ENCODE measurements around the gene FOS.

The FOS gene

DNA sequence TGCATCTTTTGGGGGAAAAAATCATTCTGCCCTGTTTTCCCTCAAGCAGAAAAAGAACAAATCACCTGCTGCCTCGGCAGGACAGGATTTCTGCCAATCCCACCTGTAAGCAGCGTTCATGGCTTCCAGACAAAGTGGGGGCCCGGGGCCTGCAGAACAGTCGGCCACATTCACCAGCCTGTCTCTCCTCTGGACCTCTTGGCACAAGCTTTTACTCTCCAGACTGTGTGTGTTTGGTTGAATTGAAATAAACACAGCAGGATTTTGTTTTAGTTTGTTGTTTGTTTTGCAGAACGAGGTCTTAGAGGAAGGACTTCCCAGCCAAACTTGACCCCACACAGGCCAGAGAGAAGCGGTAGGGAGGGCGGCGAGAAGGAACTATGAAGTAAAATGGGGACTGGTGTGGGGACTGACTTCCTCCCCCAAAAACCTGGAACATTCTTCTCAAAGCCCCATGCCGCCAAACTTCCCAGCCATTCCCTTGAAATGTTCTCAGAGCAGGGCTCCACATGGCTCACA, 41.7 kb upstream of the FOS start:
- Histone ChIP-seq H3K27me3 (ENCODE audit: control insufficient read depth in 1 of 2, insufficient read depth in 2 of 2, low read length in 2 of 2) (no peaks in the 10 kb centered on the region), H3K9ac (ENCODE audit: low read depth in 1 of 2, low read length in 2 of 2) (no peak overlapping the region), H3K4me3 (ENCODE audit: low read depth in 1 of 2, low read length in 2 of 2) (no peak overlapping the region), H3K9me3 (ENCODE audit: control insufficient read depth in 1 of 2, low read length in 2 of 2) (no peaks in the 10 kb centered on the region), H3K27ac (ENCODE audit: low read depth, low read length) (peak overlapping the region; percentile 22), H3K4me1 (ENCODE audit: control insufficient read depth in 1 of 2, insufficient read depth in 2 of 2, low read length in 2 of 2) (peaks cover 24 to 52% of the 10 kb centered on the region in 2 donors), H3K36me3 (ENCODE audit: control insufficient read depth in 1 of 2, insufficient read depth in 2 of 2, low read length in 2 of 2) (no peaks in the 10 kb centered on the region)

GRCh38 chr14:75238756-75239455, 39.7 kb upstream of the FOS start:
- no peak overlapping the region for H3K27ac ChIP-seq (ENCODE audit: low read depth, low read length)

DNA sequence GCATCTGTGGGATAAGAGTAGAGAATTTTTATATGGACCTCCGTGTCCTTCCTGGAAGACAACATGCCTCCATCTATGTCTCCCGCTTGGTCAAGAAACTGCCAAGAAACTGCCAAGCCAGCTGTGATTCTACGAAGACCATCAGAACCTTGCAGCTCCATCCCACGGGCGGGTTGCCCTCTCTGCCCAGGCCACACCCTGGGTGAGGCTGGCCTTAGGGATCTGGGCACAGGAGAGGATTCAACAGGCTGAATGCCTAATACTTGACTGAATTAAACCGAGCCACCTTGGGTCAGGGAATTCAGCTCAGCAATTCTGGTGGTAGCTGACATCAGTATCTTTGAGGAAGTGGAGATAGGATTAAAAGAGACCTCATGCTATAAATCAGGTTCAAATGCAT, 37.8 kb upstream of the FOS start:
- Histone ChIP-seq H3K9ac (ENCODE audit: low read depth in 1 of 2, low read length in 2 of 2) (no peak overlapping the region), H3K27ac (ENCODE audit: low read depth, low read length) (no peak overlapping the region), H3K27me3 (ENCODE audit: control insufficient read depth in 1 of 2, insufficient read depth in 2 of 2, low read length in 2 of 2) (no peaks in the 10 kb centered on the region), H3K9me3 (ENCODE audit: control insufficient read depth in 1 of 2, low read length in 2 of 2) (no peaks in the 10 kb centered on the region), H3K4me1 (ENCODE audit: control insufficient read depth in 1 of 2, insufficient read depth in 2 of 2, low read length in 2 of 2) (peaks cover 19 to 36% of the 10 kb centered on the region in 2 donors), H3K4me3 (ENCODE audit: low read depth in 1 of 2, low read length in 2 of 2) (no peak overlapping the region), H3K36me3 (ENCODE audit: control insufficient read depth in 1 of 2, insufficient read depth in 2 of 2, low read length in 2 of 2) (no peaks in the 10 kb centered on the region)

More at GRCh38 chr14:75238756-75239455, 39.7 kb upstream of the FOS start:
- no peak overlapping the region for H3K4me3 ChIP-seq (ENCODE audit: low read depth in 1 of 2, low read length in 2 of 2)
- H3K9me3 ChIP-seq (ENCODE audit: control insufficient read depth in 1 of 2, low read length in 2 of 2): no peaks in the 10 kb centered on the region
- H3K27me3 ChIP-seq (ENCODE audit: control insufficient read depth in 1 of 2, insufficient read depth in 2 of 2, low read length in 2 of 2): no peaks in the 10 kb centered on the region
- peak overlapping the region in 1 of 2 donors; percentile 35 for H3K9ac ChIP-seq (ENCODE audit: low read depth in 1 of 2, low read length in 2 of 2)
- peaks cover 19 to 45% of the 10 kb centered on the region in 2 donors for H3K4me1 ChIP-seq (ENCODE audit: control insufficient read depth in 1 of 2, insufficient read depth in 2 of 2, low read length in 2 of 2)
- no peaks in the 10 kb centered on the region for H3K36me3 ChIP-seq (ENCODE audit: control insufficient read depth in 1 of 2, insufficient read depth in 2 of 2, low read length in 2 of 2)

DNA sequence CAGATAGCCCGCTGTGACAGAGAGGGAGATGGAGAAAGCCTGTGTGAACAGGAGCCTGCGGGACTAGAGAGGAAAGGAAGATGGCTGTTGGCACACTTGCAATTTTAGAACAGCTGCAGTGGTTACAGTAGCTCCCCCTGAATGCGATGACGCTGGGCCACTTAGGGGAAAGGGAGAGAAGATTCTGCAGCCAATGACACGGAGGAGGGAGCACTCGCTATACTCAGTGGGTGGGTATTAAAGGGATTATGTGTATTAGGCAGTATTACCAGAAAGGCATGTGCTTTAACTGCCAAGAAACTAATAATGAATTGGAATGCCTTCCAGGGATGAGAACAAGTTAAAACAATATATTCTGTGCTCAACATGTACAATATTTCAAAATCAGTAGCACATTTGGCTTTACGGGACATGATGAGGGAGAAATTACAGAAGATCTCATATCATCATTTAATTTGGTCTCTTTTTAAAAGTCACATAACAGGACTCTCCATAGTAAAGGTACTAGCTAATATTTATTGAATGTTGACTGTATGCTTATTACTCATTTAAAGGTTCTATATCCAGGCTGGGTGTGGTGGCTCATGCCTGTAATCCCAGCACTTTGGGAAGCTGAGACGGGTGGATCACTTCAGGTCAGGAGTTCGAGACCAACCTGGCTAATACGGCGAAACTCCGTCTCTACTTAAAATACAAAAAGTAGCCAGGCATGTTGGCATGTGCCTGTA, 35.9 kb upstream of the FOS start:
- no peaks in the 10 kb centered on the region for H3K27me3 ChIP-seq (ENCODE audit: control insufficient read depth in 1 of 2, insufficient read depth in 2 of 2, low read length in 2 of 2)
- no peak overlapping the region for H3K27ac ChIP-seq (ENCODE audit: low read depth, low read length)
- H3K4me1 ChIP-seq (ENCODE audit: control insufficient read depth in 1 of 2, insufficient read depth in 2 of 2, low read length in 2 of 2): peaks cover 25 to 31% of the 10 kb centered on the region in 2 donors
- no peak overlapping the region for H3K9ac ChIP-seq (ENCODE audit: low read depth in 1 of 2, low read length in 2 of 2)
- no peaks in the 10 kb centered on the region for H3K9me3 ChIP-seq (ENCODE audit: control insufficient read depth in 1 of 2, low read length in 2 of 2)
- no peaks in the 10 kb centered on the region for H3K36me3 ChIP-seq (ENCODE audit: control insufficient read depth in 1 of 2, insufficient read depth in 2 of 2, low read length in 2 of 2)
- no peak overlapping the region for H3K4me3 ChIP-seq (ENCODE audit: low read depth in 1 of 2, low read length in 2 of 2)

DNA sequence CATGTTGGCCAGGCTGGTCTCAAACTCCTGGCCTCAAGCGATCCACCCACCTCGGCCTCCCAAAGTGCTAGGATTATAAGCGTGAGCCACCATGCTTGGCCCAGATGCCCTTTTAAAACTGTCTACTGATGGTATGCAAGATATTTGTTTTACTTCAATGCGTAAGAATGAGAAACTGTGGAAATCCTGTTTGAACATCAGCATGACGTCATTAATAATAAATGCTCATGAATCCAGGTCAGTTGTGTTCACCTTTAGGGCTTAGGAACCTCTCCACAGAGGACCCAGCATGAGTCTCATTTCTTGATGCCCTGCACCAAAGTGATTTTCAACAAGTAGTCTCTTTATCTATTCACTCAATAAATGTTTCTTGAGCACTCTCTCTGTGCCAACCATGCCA, 34.5 kb upstream of the FOS start:
- Histone ChIP-seq H3K4me1 (ENCODE audit: control insufficient read depth in 1 of 2, insufficient read depth in 2 of 2, low read length in 2 of 2) (peaks cover 22 to 23% of the 10 kb centered on the region in 2 donors), H3K27me3 (ENCODE audit: control insufficient read depth in 1 of 2, insufficient read depth in 2 of 2, low read length in 2 of 2) (no peaks in the 10 kb centered on the region), H3K9me3 (ENCODE audit: control insufficient read depth in 1 of 2, low read length in 2 of 2) (no peaks in the 10 kb centered on the region), H3K9ac (ENCODE audit: low read depth in 1 of 2, low read length in 2 of 2) (no peak overlapping the region), H3K4me3 (ENCODE audit: low read depth in 1 of 2, low read length in 2 of 2) (no peak overlapping the region), H3K36me3 (ENCODE audit: control insufficient read depth in 1 of 2, insufficient read depth in 2 of 2, low read length in 2 of 2) (no peaks in the 10 kb centered on the region), H3K27ac (ENCODE audit: low read depth, low read length) (no peak overlapping the region)

DNA sequence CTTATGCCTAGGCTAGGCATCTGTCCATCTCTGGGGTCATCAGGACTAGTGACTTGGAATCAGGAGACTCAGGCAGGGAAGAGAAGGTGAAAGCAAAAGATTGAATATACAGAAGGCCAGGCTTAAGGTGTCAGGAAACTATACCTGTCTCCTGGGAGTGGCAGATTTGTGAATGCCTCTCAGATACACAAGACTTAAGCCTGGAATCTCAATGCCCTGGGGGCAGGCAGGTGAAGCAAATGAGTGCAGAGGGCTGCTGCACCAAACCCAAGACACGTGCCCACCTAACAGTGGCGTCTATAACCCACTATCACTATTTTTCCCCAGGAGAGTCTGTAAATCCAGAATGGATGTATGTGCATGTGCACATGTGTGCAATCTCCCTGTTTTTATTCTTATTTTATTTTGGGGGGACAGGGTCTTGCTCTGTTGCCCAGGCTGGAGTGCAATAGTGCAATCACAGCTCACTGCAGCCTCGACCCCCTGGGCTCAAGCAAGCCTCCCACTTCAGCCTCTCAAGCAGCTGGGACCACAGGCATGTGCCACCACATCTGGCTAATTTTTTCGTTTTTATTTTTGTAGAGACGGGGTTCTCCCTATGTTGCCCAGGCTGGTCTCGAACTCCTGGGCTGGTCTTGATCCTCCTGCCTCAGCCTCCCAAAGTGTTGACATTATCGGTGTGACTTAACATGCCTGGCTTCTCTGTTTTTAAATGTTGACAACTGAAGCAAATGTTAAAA, 31.9 kb upstream of the FOS start:
- no peaks in the 10 kb centered on the region for H3K27me3 ChIP-seq (ENCODE audit: control insufficient read depth in 1 of 2, insufficient read depth in 2 of 2, low read length in 2 of 2)
- no peaks in the 10 kb centered on the region for H3K9me3 ChIP-seq (ENCODE audit: control insufficient read depth in 1 of 2, low read length in 2 of 2)
- H3K4me3 ChIP-seq (ENCODE audit: low read depth in 1 of 2, low read length in 2 of 2): no peak overlapping the region
- peaks cover 16 to 20% of the 10 kb centered on the region in 2 donors for H3K4me1 ChIP-seq (ENCODE audit: control insufficient read depth in 1 of 2, insufficient read depth in 2 of 2, low read length in 2 of 2)
- H3K27ac ChIP-seq (ENCODE audit: low read depth, low read length): no peak overlapping the region
- H3K9ac ChIP-seq (ENCODE audit: low read depth in 1 of 2, low read length in 2 of 2): no peak overlapping the region
- H3K36me3 ChIP-seq (ENCODE audit: control insufficient read depth in 1 of 2, insufficient read depth in 2 of 2, low read length in 2 of 2): no peaks in the 10 kb centered on the region

GRCh38 chr14:75247286-75247922, 31.2 kb upstream of the FOS start:
- no peaks in the 10 kb centered on the region for H3K9me3 ChIP-seq (ENCODE audit: control insufficient read depth in 1 of 2, low read length in 2 of 2)
- peaks cover 20 to 25% of the 10 kb centered on the region in 2 donors for H3K4me1 ChIP-seq (ENCODE audit: control insufficient read depth in 1 of 2, insufficient read depth in 2 of 2, low read length in 2 of 2)
- no peaks in the 10 kb centered on the region for H3K36me3 ChIP-seq (ENCODE audit: control insufficient read depth in 1 of 2, insufficient read depth in 2 of 2, low read length in 2 of 2)
- no peak overlapping the region for H3K27ac ChIP-seq (ENCODE audit: low read depth, low read length)
- H3K27me3 ChIP-seq (ENCODE audit: control insufficient read depth in 1 of 2, insufficient read depth in 2 of 2, low read length in 2 of 2): no peaks in the 10 kb centered on the region
- H3K4me3 ChIP-seq (ENCODE audit: low read depth in 1 of 2, low read length in 2 of 2): peak overlapping the region in 1 of 2 donors; percentile 7
- no peak overlapping the region for H3K9ac ChIP-seq (ENCODE audit: low read depth in 1 of 2, low read length in 2 of 2)

GRCh38 chr14:75247939-75248338, 30.7 kb upstream of the FOS start:
- peaks cover 25 to 30% of the 10 kb centered on the region in 2 donors for H3K4me1 ChIP-seq (ENCODE audit: control insufficient read depth in 1 of 2, insufficient read depth in 2 of 2, low read length in 2 of 2)
- no peaks in the 10 kb centered on the region for H3K9me3 ChIP-seq (ENCODE audit: control insufficient read depth in 1 of 2, low read length in 2 of 2)
- no peaks in the 10 kb centered on the region for H3K36me3 ChIP-seq (ENCODE audit: control insufficient read depth in 1 of 2, insufficient read depth in 2 of 2, low read length in 2 of 2)
- H3K4me3 ChIP-seq (ENCODE audit: low read depth in 1 of 2, low read length in 2 of 2): peak overlapping the region in 1 of 2 donors; percentile 7
- H3K27me3 ChIP-seq (ENCODE audit: control insufficient read depth in 1 of 2, insufficient read depth in 2 of 2, low read length in 2 of 2): no peaks in the 10 kb centered on the region
- H3K9ac ChIP-seq (ENCODE audit: low read depth in 1 of 2, low read length in 2 of 2): no peak overlapping the region
- no peak overlapping the region for H3K27ac ChIP-seq (ENCODE audit: low read depth, low read length)

DNA sequence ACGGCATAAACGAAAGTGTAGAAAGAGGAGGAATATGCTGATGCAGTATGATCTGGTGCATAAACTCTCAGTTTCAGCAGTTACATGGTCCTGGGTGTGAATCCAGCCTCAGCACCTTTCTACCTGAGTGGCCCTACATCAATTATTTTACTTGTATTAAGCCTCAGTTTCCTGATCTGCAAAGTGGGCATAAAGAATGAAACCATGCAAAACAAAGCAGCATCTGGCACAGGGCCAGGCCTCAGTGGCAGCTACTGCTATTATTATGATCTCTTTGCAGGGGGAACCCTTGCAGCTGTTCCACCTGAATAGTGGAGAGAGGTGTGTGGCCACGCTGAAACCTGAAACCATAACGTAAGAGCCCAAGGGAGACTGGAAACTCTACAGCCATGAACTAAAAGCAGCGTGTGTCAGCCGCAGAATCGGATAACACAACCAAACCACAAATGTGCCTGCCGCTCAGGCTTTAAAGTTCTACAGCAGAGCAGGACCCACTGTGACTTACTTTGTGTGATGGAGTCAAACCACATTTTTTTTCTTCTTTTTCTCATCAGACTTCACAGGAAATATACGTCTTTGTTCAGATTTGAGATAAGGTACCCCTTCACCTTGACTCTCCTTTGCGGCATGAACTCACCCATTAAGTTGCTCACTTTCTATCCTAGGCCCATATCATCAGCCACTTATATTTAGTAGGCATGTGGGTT, 29.2 kb upstream of the FOS start:
- no peak overlapping the region for H3K27ac ChIP-seq (ENCODE audit: low read depth, low read length)
- H3K36me3 ChIP-seq (ENCODE audit: control insufficient read depth in 1 of 2, insufficient read depth in 2 of 2, low read length in 2 of 2): no peaks in the 10 kb centered on the region
- no peak overlapping the region for H3K4me3 ChIP-seq (ENCODE audit: low read depth in 1 of 2, low read length in 2 of 2)
- no peaks in the 10 kb centered on the region for H3K27me3 ChIP-seq (ENCODE audit: control insufficient read depth in 1 of 2, insufficient read depth in 2 of 2, low read length in 2 of 2)
- peaks cover 28 to 30% of the 10 kb centered on the region in 2 donors for H3K4me1 ChIP-seq (ENCODE audit: control insufficient read depth in 1 of 2, insufficient read depth in 2 of 2, low read length in 2 of 2)
- H3K9me3 ChIP-seq (ENCODE audit: control insufficient read depth in 1 of 2, low read length in 2 of 2): no peaks in the 10 kb centered on the region
- no peak overlapping the region for H3K9ac ChIP-seq (ENCODE audit: low read depth in 1 of 2, low read length in 2 of 2)
